H9 (cell line): ENCODE results near the gene OSBPL1A. TPM values are rescaled to one million over a fixed set of nuclear protein-coding genes. Genes with fewer than 3 reads are reported as not detected.

Source experiments
- DNase-seq: peaks from one replicate; pipeline ENCODE4 v3.0.0-alpha.2; 2017
- H2AFZ ChIP-seq: one replicate; pipeline ENCODE4 v1.6.1; 2013; ENCODE audit warnings: mild to moderate bottlenecking, low read length, control low read depth, moderate library complexity
- H2AK5ac ChIP-seq: 2 replicates; pipeline ENCODE4 v1.6.1; 2013; ENCODE audit warnings: low read length, control low read depth, mixed read lengths; ENCODE audit not compliant: insufficient read length
- H2BK120ac ChIP-seq: one replicate; pipeline ENCODE4 v1.6.1; 2013; ENCODE audit warnings: low read depth, mild to moderate bottlenecking, low read length, control low read depth, inconsistent platforms; ENCODE audit not compliant: poor library complexity, severe bottlenecking
- H2BK12ac ChIP-seq: 2 replicates; pipeline ENCODE4 v1.6.1; 2013; ENCODE audit warnings: low read length, control low read depth, mixed read lengths, low read depth; ENCODE audit not compliant: insufficient read length
- H2BK15ac ChIP-seq: 2 replicates; pipeline ENCODE4 v1.6.1; 2013; ENCODE audit warnings: low read depth, low read length, control low read depth
- H2BK20ac ChIP-seq: one replicate; pipeline ENCODE4 v1.6.1; 2013; ENCODE audit warnings: low read depth, mild to moderate bottlenecking, low read length, control low read depth, inconsistent platforms; ENCODE audit not compliant: poor library complexity, severe bottlenecking
- H2BK5ac ChIP-seq: 2 replicates; pipeline ENCODE4 v1.6.1; 2013; ENCODE audit warnings: low read length, control low read depth, mixed read lengths; ENCODE audit not compliant: insufficient read length
- H3K14ac ChIP-seq: 2 replicates; pipeline ENCODE4 v1.6.1; 2013; ENCODE audit warnings: low read length, control low read depth; ENCODE audit not compliant: insufficient read depth
- H3K18ac ChIP-seq: 2 replicates; pipeline ENCODE4 v1.6.1; 2013; ENCODE audit warnings: low read depth, mild to moderate bottlenecking, mixed read lengths, low read length, control low read depth; ENCODE audit not compliant: insufficient read length
- H3K23ac ChIP-seq: 2 replicates; pipeline ENCODE4 v1.6.1; 2013; ENCODE audit warnings: low read length, control low read depth, mixed read lengths, low read depth; ENCODE audit not compliant: insufficient read length
- H3K23me2 ChIP-seq: 2 replicates; pipeline ENCODE4 v1.6.1; 2013; ENCODE audit warnings: low read depth, mild to moderate bottlenecking, mixed read lengths, low read length, control low read depth; ENCODE audit not compliant: insufficient read length, poor library complexity, severe bottlenecking
- H3K27ac ChIP-seq: 2 replicates; pipeline ENCODE4 v1.5.1; 2013; ENCODE audit warnings: low read length, control low read depth, mixed read lengths, low read depth; ENCODE audit not compliant: insufficient read length
- H3K27me3 ChIP-seq: 2 replicates; pipeline ENCODE4 v1.6.1; 2013; ENCODE audit warnings: low read length, control low read depth, inconsistent platforms; ENCODE audit not compliant: insufficient read depth
- H3K4ac ChIP-seq: 2 replicates; pipeline ENCODE4 v1.6.1; 2013; ENCODE audit warnings: low read depth, mild to moderate bottlenecking, control low read depth, inconsistent platforms, low read length, moderate library complexity
- H3K4me1 ChIP-seq: 2 replicates; pipeline ENCODE4 v1.6.1; 2013; ENCODE audit warnings: low read length, control low read depth, inconsistent platforms; ENCODE audit not compliant: insufficient read depth
- H3K4me2 ChIP-seq: 2 replicates; pipeline ENCODE4 v1.6.1; 2013; ENCODE audit warnings: low read length, control low read depth, mixed read lengths; ENCODE audit not compliant: insufficient read length, insufficient read depth
- H3K56ac ChIP-seq: 2 replicates; pipeline ENCODE4 v1.6.1; 2013; ENCODE audit warnings: low read depth, mild to moderate bottlenecking, mixed read lengths, low read length, control low read depth; ENCODE audit not compliant: insufficient read length
- H3K79me1 ChIP-seq: 2 replicates; pipeline ENCODE4 v1.6.1; 2013; ENCODE audit warnings: low read depth, mild to moderate bottlenecking, moderate library complexity, low read length, control low read depth, inconsistent platforms; ENCODE audit not compliant: insufficient read depth, poor library complexity, severe bottlenecking
- H3K79me2 ChIP-seq: 2 replicates; pipeline ENCODE4 v1.6.1; 2013; ENCODE audit warnings: low read length, control low read depth, inconsistent platforms; ENCODE audit not compliant: insufficient read depth
- H3K9ac ChIP-seq: 2 replicates; pipeline ENCODE4 v1.6.1; 2013; ENCODE audit warnings: low read length, control low read depth, mixed read lengths; ENCODE audit not compliant: insufficient read length; ENCODE audit errors: extremely low read depth
- H3K9me3 ChIP-seq: one replicate; pipeline ENCODE4 v1.6.1; 2013; ENCODE audit warnings: low read depth, low read length, inconsistent platforms; ENCODE audit not compliant: control insufficient read depth
- H3T11ph ChIP-seq: one replicate; pipeline ENCODE4 v1.6.1; 2013; ENCODE audit warnings: mild to moderate bottlenecking, low read length, control low read depth, inconsistent platforms
- H4K20me1 ChIP-seq: one replicate; pipeline ENCODE4 v1.6.1; 2013; ENCODE audit not compliant: control insufficient read depth, insufficient read length, insufficient read depth
- H4K5ac ChIP-seq: 2 replicates; pipeline ENCODE4 v1.6.1; 2013; ENCODE audit warnings: low read depth, mild to moderate bottlenecking, mixed read lengths, low read length, control low read depth; ENCODE audit not compliant: insufficient read length
- H4K8ac ChIP-seq: replicated peaks from 2 replicates; pipeline ENCODE4 v1.6.1; 2013; ENCODE audit warnings: low read length, control low read depth, mixed read lengths, low read depth; ENCODE audit not compliant: insufficient read length
- H4K91ac ChIP-seq: 2 replicates; pipeline ENCODE4 v1.6.1; 2013; ENCODE audit warnings: low read depth, mild to moderate bottlenecking, moderate library complexity, mixed read lengths, low read length, control low read depth; ENCODE audit not compliant: insufficient read length
- H3K27ac Mint-ChIP-seq, 3 experiments: 2 replicates in 2 of 3; 3 replicates in 1 of 3; pipeline ENCODE4 v1.8.0; 2020 to 2021; ENCODE audit warnings: mixed read lengths in 3 of 3, mild to moderate bottlenecking in 1 of 3, moderate library complexity in 1 of 3
- H3K27me3 Mint-ChIP-seq: 2 replicates; pipeline ENCODE4 v1.8.0; 2021; ENCODE audit warnings: low read depth, mild to moderate bottlenecking, moderate library complexity, mixed read lengths
- H3K36me3 Mint-ChIP-seq, 3 experiments: 2 replicates in 2 of 3; 3 replicates in 1 of 3; pipeline ENCODE4 v1.8.0; 2020 to 2021; ENCODE audit warnings: low read depth in 3 of 3, mixed read lengths in 3 of 3; ENCODE audit not compliant: insufficient read depth in 1 of 3
- H3K4me1 Mint-ChIP-seq, 2 experiments: 2 replicates each; pipeline ENCODE4 v1.8.0; 2020; ENCODE audit warnings: mixed read lengths in 2 of 2
- H3K4me3 Mint-ChIP-seq, 2 experiments: 2 replicates in 1 of 2; 3 replicates in 1 of 2; pipeline ENCODE4 v1.8.0; 2020 to 2021; ENCODE audit warnings: mild to moderate bottlenecking in 2 of 2, mixed read lengths in 2 of 2, moderate library complexity in 1 of 2
- H3K9me3 Mint-ChIP-seq, 2 experiments: 2 replicates in 1 of 2; 3 replicates in 1 of 2; pipeline ENCODE4 v1.8.0; 2020; ENCODE audit warnings: mild to moderate bottlenecking in 2 of 2, mixed read lengths in 2 of 2, moderate library complexity in 1 of 2
- WGBS: extraction: QIAGEN DNeasy Blood & Tissue Kit; methylation state at CpG from one replicate; pipeline ENCODE4 v1.1.7; 2013; ENCODE audit warnings: missing lambda C conversion rate, low lambda C conversion rate, mixed read lengths; ENCODE audit not compliant: insufficient read length; ENCODE audit errors: extremely low coverage; 5-methylcytosine and 5-hydroxymethylcytosine counted together
- total RNA-seq: library from RNA; stranded (reverse); gene quantifications from 2 replicates; pipeline ENCODE4 v1.2.1, GENCODE V29; 2021
- TF ChIP-seq, protein P1 (sequence below): fragments of 200-600 bp; sonication (generic); conservative IDR thresholded peaks from 3 replicates; pipeline ENCODE4 v1.8.0; 2021; ENCODE audit warnings: antibody characterized with exemption, mild to moderate bottlenecking

Gene OSBPL1A
- total RNA-seq, 1 experiment from 2014 or later, result 33.9 TPM

DNA sequence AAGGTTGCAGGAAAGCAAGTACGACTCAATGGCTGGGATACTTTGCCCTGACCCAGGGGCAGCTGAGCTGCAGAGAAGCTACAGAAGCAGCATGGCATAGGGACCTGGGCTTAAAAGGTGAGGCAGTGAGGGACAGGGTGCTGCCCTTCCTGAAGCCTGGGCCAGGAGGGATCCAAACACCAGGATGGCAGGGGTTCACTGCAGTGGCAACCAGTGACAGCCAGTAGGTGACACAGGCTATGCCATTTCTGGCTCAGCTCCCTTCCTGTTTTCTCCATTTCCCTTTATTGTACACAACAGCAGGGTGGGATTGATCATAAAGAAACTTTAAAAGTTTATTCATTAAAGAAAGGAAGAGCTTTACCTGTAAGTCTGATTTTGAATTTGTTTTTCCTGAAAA lies 209.9 kb downstream of the OSBPL1A start:
- Histone ChIP-seq H3K4ac (no peak overlapping the region), H4K91ac (no peak overlapping the region), H3K23ac (no peak overlapping the region), H4K20me1 (no peaks in the 10 kb centered on the region), H3K23me2 (no peaks in the 10 kb centered on the region), H4K5ac (no peak overlapping the region), H2BK120ac (no peak overlapping the region), H3K4me1 (no peaks in the 10 kb centered on the region; the same call in 1 of the 2 replicates), H2BK20ac (no peak overlapping the region), H3K56ac (no peak overlapping the region), H2BK12ac (no peak overlapping the region), H3T11ph (no peak overlapping the region), H2AK5ac (no peak overlapping the region), H3K14ac (no peak overlapping the region), H3K9me3 (no peaks in the 10 kb centered on the region), H3K27ac (no peak overlapping the region), H3K4me2 (no peak overlapping the region), H4K8ac (no peak overlapping the region), H3K79me1 (no peaks in the 10 kb centered on the region), H3K27me3 (no peaks in the 10 kb centered on the region), H3K79me2 (no peaks in the 10 kb centered on the region), H2BK5ac (no peak overlapping the region), H2AFZ (no peak overlapping the region), H2BK15ac (no peak overlapping the region), H3K9ac (no peak overlapping the region), H3K18ac (no peak overlapping the region)
- no peaks in the 10 kb centered on the region for H3K36me3 Mint-ChIP-seq
- H3K27ac Mint-ChIP-seq, result 0 out of 7 replicates have a peak overlapping the region, but pooled peaks of 1 of the 3 experiments have one; percentile 73
- whole genome bisulfite sequencing, result no CpG with 5 or more reads among the region's 1 CpG
- no peak overlapping the region for H3K4me3 Mint-ChIP-seq
- TF ChIP-seq, protein P1, sequence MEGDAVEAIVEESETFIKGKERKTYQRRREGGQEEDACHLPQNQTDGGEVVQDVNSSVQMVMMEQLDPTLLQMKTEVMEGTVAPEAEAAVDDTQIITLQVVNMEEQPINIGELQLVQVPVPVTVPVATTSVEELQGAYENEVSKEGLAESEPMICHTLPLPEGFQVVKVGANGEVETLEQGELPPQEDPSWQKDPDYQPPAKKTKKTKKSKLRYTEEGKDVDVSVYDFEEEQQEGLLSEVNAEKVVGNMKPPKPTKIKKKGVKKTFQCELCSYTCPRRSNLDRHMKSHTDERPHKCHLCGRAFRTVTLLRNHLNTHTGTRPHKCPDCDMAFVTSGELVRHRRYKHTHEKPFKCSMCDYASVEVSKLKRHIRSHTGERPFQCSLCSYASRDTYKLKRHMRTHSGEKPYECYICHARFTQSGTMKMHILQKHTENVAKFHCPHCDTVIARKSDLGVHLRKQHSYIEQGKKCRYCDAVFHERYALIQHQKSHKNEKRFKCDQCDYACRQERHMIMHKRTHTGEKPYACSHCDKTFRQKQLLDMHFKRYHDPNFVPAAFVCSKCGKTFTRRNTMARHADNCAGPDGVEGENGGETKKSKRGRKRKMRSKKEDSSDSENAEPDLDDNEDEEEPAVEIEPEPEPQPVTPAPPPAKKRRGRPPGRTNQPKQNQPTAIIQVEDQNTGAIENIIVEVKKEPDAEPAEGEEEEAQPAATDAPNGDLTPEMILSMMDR, result no peak
- H3K9me3 Mint-ChIP-seq, result no peaks in the 10 kb centered on the region
- peaks cover 21 to 27% of the 10 kb centered on the region in 2 experiments for H3K4me1 Mint-ChIP-seq
- H3K27me3 Mint-ChIP-seq, result no peaks in the 10 kb centered on the region
- DNase-seq, result no peak
